ENCODE results near the gene COL6A3.
A peak's percentile ranks its signal among the peaks of the same experiment; 100 is the strongest.

Gene COL6A3

DNA sequence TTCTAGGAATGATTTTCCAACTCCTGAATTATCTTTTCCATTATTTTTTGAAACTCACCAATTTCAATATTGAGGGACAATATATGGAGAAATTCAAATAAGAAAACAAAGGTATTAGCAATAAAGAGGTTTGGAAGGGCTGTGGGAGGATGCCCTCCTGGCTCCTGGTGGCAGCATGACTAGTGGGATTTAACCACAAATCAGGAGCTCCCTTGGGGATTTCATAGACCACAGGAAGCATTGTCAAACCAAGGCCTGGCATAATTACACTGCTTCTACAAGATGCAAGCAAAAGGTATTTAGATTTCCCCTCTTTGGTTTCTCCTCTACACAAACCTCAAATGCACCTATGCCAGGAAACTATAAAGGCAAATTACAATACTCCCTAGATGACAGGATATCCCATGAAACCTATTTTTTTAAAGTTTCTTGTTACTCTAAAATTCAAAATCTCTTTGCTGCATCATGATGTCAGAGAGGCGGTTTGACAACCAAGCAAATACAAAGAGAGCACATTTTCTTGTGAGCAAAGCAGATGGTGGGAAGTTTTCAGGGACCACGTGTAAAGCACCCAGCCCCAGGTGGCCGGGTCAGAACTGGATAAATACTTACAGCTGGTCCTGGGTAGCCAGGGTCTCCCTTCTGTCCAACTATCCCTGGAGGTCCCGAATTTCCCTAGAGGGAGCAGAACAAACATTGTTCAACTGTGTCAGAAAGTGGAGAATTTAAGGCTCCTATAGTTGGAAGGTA, 67.9 kb downstream of the COL6A3 start:
- no peak for DNase-seq

DNA sequence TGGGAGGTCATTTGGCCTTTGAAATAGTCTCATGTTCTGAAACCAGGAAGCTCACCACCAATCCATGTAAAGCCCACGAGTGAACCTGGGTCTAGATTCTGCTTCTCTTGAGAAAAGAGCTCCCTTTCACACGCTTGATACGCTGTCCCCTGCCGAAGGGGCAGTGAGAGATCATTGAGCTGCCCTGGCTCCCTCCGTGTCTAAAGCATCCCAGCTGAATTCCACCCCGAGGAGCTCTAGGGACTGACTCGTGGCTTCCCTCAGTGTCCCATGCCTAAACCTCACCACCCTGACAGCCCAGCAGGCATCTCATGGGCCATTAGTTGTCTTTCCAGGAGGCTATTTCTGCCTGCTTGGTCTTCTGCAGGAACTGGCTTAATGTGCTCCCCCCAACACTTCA, 68.6 kb downstream of the COL6A3 start:
- DNase-seq = no peak

DNA sequence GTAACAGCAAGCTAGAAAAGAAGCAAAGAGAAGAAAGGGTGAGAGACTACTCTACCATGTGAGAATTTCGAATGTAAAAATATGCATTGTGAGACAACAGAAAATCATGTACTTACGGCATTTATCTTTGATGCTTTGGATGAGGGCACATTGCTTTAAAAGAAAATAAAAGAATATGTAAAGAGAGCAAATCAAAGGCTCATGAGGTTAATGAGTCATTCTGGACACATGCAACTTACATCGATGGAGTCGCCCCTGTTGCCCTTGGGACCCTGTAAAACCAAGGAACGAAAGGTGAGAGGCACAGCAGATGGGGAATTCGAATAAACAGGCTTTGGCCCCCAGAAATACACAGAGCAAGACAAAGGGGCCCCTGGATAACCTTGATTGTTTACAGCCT, 69.0 kb downstream of the COL6A3 start:
- no peak for DNase-seq

DNA sequence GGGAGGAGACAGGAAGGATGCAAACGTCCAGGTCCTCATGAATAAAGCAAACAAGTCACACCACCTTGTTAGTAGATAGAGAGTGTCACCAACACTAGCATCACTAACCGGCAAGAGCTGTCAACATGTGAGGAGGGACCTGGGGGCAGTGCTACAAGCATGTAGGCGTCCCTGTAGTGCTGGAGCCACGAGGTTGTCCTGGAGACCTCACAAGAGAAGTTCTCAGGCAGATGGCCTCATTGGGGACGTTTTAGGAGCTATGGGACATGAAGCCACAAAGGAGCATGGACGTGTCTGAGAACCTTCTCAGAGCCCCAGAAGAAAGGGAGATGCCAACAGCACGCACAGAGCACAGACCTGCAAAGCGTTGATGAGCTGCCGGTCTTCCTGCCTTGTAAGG, 70.0 kb downstream of the COL6A3 start:
- no peak for DNase-seq

DNA sequence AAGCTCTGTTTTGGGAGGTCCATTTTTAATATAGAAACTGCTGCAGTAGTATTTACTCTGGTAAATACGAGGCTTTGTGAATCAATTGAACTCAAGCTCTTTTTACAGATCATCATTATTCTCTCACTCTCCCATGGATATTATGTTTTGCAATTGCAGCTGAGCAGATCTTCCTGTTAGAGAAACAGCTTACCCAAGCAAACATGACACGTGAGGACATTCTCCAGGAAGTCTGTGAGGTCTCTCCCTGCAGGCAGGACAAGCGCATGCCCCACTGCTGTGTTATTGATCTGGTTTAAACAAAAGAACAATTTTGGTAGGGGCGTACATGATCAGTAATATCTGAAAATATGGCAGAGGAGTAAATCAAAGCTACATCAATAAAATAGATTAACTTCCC, 72.1 kb downstream of the COL6A3 start:
- DNase-seq = no peak

DNA sequence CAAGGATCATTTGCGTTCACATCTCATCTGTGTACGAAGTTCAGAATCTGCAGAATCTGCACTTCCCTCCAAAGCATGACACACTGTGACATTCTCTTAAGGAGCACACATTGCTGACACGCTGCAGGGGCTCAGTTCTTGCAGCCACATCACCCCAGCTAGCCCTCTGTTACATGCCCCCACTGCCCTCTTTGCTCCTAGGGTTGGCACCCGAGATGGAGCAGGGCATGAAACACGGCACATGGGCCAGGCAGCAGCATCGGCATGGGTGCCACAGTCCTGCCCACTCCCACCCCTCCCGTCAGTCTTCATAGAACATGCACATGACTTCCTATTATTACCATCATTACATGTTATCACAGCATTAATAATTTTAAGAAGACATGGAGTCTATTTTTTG, 76.4 kb downstream of the COL6A3 start:
- DNase-seq = no peak

DNA sequence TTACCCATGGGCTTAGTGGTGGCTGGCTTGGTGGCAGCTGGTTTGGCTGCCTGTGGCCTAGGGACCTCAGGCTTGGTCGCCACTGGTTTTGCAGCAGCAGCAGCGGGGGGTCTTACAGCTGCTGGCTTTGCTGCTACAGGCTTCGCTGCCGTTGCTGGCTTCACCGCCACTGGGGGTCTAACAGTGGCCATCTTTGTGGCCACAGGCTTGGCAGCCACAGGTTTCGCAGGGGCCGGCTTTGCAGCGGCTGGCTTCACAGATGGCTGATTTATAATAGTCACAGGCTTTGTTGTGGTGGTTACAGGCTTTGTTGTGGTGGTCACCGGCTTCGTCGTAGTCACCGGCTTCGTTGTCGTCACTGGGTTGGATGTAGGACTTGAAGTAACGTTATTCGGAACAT, 77.8 kb downstream of the COL6A3 start:
- DNase-seq = no peak

DNA sequence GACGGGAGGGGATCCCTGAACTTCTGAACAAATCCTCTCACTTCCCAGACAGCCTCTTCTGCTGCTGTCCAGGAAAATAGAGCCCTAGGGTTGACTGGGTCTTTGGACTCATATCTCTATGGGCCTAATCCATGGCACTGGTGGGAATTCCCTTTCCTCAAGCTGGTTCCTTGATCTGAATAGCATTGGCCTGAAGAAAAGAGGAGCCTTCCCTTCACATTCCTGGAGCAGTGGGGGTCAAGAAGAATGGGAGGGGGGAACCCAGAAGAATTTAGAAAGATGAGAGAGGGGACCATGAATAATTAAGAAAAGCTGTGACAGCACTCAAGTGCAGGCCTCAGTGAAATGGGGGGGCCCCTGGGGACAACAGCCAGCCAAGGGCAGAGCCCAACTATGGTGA, 80.2 kb downstream of the COL6A3 start:
- DNase-seq = no peak

DNA sequence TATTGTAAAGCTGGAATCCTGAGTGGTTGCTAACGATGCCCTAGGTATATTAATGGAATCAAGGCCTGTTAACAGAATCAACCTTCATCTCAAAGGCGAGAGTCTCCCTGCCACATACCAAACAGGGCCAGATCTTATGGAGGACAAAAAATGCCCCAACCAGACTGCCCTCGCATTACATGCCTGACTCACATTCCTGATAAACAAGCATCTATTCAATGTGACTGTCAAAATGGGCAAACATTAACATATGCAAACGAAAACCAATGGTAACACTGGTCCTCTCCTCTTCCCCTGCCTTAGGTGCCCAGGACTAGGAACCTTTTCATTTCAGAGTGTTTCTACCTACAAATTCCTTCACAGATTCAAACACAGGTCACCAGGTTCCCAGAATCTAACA, 83.4 kb downstream of the COL6A3 start:
- no peak for DNase-seq

DNA sequence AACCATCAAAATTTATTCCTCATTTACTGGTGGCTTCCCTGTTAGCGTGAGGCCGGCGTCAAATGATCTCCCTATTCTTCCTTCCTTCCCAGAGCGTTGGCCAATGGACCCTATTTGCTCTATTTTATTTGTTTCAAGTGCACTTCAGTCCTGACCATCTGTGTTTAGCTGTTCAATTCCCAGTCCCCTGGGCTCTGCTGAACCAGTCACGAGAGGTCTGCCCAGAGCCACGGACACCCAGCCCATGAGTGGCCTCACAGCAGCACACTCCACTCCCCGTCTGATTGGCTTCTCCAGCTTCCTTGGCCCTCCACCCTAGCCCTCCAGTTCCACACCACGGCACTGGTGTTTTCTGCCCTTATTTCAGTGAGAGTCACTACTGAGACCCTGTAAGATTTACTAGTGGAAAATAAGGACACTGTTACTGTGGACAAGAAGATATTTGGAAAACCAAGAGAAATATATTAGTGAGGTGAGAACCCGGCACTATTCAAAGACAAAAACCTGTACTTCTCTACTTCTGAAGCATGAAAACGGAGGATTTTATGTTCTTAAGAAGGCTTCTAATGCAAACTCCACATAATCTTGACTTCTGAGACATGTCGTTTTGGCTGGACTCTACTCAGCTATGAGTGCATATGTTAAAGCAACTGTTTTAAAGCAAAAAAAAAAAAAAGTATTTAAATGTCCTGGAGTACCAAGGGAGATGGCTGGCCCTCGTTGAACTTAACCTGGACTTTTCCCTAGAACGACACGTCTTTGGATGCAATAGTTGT, 86.6 kb downstream of the COL6A3 start:
- DNase-seq = no peak

DNA sequence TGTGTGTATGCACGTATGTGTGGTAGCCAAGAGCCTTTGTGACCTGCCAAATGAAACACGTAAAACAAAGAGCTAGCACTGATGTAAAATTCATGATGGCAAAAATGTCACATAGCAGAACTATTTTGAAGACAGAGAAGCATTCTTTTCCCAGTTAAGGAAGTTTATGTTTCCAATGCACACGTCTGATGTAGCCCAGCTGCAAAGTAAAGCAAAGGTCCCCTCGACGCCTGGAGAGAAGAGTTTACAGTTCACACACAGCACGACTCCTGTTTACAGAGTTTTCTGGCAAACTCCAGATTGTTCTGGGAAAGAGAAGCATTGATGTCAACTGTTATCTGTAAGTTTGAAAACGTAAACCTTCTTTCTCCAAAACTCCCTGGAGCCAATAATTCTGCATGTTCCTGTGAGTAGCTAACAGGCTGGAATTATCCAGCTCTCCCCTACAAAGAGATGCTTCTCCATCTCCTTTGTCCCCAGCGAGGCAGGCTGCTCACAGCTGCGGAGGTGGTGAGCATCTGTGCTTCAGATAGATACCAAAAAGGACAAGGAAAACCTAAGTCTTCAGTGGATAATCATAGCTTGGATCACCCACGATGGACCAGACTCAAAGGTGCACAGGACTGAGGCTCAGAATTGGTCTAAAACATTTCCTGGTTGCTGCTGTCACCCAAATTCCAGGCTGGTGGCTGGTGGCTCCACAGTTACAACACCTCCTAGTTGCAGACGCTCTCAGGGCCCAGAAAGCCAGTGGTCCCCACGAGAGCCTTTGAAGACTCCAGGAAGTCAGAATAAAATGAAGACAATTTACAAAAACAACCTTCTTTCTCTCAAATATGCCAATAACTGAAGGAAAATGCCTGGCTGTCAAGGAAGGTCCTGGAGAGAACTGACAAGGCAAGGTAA, 87.4 kb downstream of the COL6A3 start:
- DNase-seq = peak; percentile 60

DNA sequence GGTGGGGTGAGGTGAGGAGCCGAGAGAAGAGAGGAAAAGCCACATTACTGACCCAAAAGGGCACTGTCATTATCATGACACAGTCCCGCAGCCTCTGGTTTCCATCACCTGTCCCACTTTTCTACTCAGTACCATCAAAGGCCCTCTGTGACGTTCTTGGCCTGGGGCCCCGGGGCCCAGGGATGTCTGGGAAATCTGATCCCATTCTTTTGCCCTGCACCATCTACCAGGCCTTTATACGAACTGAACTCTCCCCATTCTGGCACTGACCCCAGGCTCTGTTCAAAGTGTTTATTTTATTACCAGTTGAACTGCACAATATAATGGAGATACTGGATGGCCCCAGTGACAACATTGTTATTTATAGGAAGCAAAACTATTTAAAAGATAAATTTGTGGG, 89.1 kb downstream of the COL6A3 start:
- DNase-seq = no peak

DNA sequence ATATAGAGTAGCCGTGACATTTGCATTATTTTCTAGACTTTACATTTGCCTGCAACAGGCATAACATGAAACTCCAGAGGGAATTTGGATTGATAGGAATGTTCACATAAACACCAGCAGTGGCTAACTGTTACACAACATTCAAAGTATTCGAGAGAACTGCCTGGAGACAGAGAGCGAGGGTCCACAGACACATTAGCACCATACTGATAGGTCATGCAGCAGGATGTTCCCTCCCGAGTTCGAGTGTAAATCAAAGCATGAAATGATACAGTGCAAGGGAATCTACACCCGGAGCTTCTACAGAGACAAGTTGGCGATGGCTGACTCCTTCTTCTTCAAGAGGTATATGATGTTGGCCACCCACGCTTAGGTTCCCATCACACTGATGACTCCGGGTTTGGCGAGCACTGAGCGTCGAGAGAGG, 89.5 kb downstream of the COL6A3 start:
- peak; percentile 22 for DNase-seq

DNA sequence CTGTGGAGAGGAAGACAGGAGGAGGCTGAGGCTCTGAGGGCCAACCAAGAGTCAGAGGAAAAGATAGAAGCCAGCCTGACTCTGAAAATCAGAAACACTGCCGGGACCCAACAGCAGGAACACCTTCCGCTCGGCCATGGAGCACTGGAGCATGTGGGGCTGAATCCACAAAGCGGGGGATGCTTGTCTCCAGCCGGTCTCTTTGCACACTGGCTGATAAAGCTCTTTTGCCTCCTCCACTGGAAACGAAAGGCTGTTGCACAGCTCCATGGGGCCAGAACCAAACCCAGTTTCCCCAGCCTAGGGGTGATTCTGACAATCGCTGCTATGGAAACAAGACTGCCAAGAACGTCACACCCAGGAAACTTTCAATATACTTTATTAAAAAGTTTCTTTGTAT, 90.3 kb downstream of the COL6A3 start:
- DNase-seq = peak; percentile 15

DNA sequence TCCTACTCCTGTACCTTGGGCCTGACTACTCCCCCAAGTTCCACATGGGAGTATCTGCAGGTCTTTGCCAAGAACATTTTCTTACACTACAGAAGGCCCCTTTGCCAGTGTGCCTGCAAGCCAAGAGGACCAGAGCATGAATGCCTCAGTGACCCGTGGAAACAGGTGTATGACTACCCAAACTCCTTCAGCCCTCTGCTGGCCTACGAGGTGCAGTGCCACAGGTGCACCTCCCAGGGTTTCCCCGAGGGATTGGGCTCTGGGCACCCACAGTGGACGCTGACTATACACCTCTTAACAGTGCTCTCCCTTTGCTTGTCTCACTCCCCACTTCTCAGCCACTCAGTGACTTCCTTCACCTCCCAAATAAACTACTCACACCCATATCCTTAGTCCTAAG, 91.4 kb downstream of the COL6A3 start:
- no peak for DNase-seq

DNA sequence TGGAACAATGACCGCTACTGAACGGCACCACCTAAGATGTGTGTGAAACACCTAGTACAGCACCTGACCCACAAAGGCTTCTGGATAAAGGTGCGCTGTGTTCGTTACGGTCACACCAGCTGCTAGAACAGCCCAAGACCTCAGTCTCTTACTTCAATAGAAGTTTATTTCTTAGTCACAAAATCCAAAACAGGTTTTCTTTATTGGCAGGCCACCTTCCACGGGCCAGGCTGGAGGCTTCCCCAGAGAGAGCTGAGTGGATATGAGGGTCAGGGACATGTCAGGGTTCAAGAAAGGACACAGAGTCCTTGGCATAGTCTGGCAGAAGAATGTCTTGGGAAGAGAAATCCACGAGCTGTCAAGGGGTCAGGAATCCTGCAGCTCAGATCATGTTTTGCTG, 92.2 kb downstream of the COL6A3 start:
- no peak for DNase-seq

DNA sequence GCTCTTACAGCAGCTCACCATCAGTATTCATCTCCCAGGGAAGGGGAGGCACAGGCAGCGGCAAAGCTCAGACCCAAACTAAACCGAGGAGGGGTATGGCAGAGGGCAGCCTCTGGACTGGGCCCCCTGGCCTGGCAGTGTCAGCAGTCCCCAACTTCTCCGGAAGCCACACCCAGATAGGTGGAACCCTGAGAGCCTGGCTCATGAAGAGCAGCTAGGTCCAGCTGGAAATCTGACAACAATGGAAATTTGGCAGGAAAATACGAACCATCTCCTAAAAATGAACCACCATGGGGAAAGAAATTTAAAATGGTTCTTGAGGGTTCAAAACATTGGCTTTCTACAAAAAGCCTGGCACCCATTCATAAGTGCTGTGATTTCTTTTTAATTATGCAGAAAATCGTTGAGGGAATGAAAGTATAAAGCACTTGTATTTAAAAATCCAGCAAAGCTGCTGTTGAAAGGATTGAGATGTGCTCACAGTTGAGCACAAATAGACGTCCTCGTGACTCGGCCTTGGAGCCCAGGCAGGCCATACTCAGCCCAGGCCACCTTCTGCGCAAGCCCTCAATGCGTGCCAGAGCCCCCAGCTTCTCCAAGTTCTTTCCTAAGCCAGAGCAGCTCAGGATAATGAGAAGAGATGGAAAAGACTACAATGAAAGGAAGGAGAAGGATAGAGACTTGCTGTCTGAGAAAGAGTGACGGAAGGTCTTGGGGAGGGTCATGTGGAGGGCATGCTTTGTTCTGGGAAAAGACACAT, 93.0 kb downstream of the COL6A3 start:
- no peak for DNase-seq

DNA sequence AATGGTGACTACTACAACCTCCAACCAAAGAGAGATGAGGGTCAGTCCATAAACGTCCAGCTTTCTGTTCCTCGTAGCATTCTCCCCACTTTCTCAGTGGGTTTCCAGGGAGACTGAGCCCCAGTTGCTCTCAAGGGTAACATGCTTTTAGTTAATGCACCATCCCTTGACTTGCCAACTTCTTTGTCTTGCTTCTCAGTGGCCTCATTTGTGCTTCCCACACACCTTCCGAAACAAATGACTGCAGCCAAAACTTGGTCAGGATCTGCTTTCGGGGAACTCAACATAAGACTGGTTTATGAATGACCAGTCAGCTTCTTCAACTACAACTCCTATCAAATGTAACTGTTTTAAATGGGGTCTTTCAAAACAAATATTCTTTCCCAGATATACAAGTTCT, 94.1 kb downstream of the COL6A3 start:
- no peak for DNase-seq

DNA sequence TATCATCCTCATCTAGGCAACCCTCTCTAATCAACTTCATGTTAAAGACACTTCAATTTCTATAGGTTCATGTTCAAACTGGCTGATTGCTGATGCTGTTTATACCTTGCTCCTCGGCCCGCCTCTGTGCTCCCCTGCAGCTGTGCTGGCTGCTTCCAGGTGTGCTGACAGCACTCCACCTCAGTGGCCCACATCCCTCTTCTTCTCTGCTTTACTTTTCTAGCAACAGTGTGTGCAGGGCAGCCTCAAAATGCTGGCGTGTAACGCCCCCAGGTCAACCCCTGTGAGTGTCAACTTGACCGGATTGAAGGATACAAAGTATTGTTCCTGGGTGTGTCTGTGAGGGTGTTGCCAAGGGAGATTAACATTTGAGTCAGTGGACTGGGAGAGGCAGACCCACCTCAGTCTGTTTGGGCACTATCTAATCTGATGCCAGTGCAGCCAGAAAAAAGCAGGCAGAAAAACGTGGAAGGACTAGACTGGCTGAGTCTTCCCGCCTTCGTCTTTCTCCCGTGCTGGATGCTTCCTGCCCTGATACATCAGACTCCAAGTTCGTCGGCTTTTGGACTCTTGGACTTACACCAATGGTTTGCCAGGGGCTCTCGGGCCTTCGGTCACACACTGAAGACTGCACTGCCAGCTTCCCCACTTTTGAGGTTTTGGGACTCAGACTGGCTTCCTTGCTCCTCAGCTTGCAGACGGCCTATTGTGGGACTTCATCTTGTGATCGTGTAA, 94.7 kb downstream of the COL6A3 start:
- DNase-seq = no peak

DNA sequence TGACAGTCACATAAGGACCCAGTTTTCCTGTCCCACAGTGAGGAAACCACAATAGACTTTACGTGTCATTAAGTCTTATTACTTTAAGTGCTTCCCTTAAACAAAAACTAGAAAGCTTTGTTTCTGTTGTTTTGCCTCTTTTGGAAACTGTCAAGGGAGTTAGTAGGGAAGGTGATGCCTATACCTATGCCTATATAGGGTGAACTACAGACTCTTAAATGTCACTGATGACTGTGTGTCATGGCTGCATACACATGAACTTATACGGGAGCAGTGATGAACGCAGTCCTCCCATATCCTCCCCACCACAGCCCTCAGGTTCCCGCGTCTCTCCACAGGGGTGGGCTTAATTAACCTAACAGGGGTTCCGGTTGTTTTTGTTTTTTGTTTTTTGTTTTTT, 97.6 kb downstream of the COL6A3 start:
- no peak for DNase-seq

DNA sequence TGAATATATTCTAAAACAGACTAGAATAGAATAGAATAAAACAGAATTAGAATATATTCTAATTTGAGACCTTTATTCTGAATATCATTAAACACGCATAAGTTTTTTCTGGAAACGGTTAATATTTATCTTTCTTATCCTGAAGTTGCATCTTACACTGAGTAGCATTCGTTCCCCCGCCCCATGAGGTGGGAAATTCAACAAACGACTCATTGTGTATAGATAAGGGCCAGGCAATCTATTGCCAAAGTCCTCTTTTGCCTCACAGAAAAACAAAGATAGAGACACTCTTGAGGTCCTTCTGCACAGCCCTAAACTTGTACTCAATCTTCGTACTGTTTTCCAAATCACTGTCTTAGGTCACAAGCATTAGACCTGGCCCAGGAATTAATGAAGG, 98.1 kb downstream of the COL6A3 start:
- no peak for DNase-seq

Measured in eye (tissue), 1 donor.